Heart left ventricle (tissue), 13 donors: ENCODE measurements around the gene INHA.

Source experiments
- CTCF ChIP-seq, 12 donors: fragments of 200-600 bp; sonication (generic) in 4 of 12; IDR thresholded peaks; one replicate each; pipeline versions ENCODE4 v1.5.0 to v1.8.0; 2018 to 2022; ENCODE audit warnings: antibody characterized with exemption in 12 of 12, mild to moderate bottlenecking in 5 of 12
- POLR2A ChIP-seq, 2 donors: fragments of 450-650 bp; IDR thresholded peaks; one replicate each; pipeline ENCODE4 v1.6.1; 2017; ENCODE audit warnings: antibody characterized with exemption in 2 of 2, mild to moderate bottlenecking in 2 of 2, moderate library complexity in 2 of 2
- donor health status: ischemic (EF 13 %, LVEDD 7.1; RV severe dilation, severe dysfunction).
- donor health status: DM: no; HTN: yes; CAD: no.
- donor health status: DM: no; HTN: no; CAD: no.
- donor health status: ischemic (EF 25% LVEDD 6.9; RV normal size, moderate dysfunction).
- donor health status: ischemic (EF 25% LVEDD 5.7; RV mildly dilated, moderate dysfunction).
- donor health status: ischemic (EF 35%, LVEDD 5.7; RV mildly dilated, moderate dysfunction).
- donor health status: nonischemic (EF 11% LVEDD 7.7; RV severe dilation, severe dysfunction).
- donor health status: DM: yes; HTN: yes; CAD: no.
- donor health status: PGD.
- donor health status: ischemic (EF 29% LVEDD 5.4; RV normal size, mild dysfunction).
- donor health status: nonischemic (EF 23%, LVEDD 6.1; RV moderate dilation, normal function).

- TF ChIP-seq CTCF (IDR thresholded peaks at IDR 0.05) (no peak), POLR2A (IDR thresholded peaks at IDR 0.05) (no peak)
These were observed 40.3 kb upstream of the INHA start for GRCh38 chr2:219531639-219532377.
